ENCODE data around the gene SHOC1.
"Not testable (repeated sequence)": the region's sequence is repeated elsewhere in the genome, so short reads cannot be mapped to it uniquely, and the experiment has no call there.

The SHOC1 gene

DNA sequence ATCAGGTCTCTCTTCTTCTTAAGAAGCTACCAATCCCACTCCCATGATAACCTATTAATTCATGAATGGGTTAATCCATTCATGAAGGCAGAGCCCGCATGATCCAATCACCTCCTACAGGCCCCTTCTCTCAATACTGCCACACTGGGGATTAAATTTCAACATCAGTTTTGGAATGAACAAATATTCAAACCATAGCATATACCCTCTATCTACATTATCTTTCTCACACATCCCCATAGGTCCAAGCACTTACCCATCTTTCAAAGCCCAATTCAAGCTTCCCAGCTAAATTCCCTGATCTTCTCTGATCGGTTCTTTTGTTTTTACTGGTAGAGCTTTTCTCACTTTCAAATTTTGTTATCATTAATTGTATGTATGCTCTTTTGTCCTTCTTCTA is 10.5 kb upstream of the SHOC1 start:
- no peak for DNase-seq (ENCODE audit: low spot score)

DNA sequence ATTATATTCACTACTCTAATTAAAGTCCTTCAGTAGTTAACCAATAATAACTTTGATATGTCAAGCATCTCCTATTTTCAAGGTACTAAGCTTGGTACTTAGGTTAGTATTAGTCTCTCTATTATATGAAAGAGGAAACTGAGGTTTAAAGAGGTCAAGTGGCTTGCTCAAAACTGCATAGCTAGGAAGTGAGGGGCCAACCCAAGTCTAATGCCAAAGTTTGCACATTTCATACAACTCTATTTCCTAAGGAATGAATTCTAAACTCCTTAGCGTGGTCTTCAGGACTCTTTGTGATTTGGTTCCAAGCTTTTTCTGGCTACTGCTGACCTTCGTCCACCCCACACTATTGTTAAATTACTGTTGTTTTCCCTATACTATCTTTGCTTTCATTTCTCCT is 9.9 kb upstream of the SHOC1 start:
- no peak for DNase-seq (ENCODE audit: low spot score)

GRCh38 chr9:111803924-111804323 is 9.2 kb upstream of the SHOC1 start:
- DNase-seq (ENCODE audit: low spot score) = no peak

- no peak for DNase-seq (ENCODE audit: low spot score)
These were observed 5.3 kb upstream of the SHOC1 start for GRCh38 chr9:111799915-111800526.

DNA sequence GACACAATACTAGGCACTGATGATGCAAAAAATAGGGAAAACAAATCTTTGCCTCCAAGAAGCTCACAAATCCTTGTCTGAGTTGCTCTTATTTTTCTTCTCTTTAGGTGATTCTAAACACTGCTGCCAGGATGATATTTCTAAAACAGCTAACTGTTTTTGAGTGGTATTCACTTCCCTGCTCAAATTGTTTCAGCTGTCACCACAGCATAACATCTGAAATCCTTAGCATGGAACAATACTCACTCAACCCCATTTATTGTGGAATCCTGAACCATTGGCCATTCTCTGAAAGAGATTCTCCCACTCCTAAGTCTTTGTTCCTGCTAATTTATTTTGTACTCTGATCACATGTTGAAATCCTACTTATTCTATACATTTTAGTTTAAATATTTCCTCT is 4.8 kb upstream of the SHOC1 start:
- no peak for DNase-seq (ENCODE audit: low spot score)

- no peak for DNase-seq (ENCODE audit: low spot score)
These were observed 4.0 kb upstream of the SHOC1 start for GRCh38 chr9:111798786-111799185.

- DNase-seq (ENCODE audit: low spot score) = no peak
These were observed 761 bp upstream of the SHOC1 start for GRCh38 chr9:111795557-111795839.

DNA sequence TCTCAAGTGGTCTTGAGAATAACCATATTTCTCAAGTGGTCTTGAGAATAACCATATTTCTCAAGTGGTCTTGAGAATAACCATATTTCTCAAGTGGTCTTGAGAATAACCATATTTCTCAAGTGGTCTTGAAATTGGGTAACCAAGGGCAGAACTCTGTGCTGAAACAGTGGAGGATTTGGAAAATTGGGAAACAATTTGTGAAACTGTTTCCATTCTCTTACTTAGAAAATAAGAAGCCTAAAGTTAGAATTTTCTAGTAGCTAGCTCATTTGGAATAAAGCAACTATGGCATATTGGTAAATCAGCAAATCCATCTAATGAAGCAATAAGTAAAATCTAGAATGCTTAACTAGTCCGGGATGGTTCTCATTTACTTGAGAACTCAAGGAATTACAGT is 2.9 kb downstream of the SHOC1 start:
- not testable (repeated sequence) for DNase-seq (ENCODE audit: low spot score)

DNA sequence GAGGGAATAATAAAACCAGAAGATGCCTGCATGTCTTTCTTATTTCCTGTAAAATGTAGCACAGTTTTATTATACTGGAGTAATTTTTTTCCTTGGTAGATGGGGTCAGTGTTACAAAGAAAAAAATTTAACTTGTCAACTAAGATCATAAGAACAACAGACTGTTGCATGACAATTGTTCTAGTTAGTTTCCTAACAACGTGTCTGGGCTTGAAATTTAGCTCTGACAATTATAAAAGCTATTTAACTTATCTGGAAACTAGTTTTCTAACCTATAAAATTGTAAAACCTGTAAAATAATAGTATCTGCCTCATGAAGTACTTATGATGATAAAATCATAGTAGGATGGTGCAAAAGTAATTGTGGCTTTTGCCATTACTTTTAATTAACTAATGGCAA is 4.9 kb downstream of the SHOC1 start:
- no peak for DNase-seq (ENCODE audit: low spot score)

DNA sequence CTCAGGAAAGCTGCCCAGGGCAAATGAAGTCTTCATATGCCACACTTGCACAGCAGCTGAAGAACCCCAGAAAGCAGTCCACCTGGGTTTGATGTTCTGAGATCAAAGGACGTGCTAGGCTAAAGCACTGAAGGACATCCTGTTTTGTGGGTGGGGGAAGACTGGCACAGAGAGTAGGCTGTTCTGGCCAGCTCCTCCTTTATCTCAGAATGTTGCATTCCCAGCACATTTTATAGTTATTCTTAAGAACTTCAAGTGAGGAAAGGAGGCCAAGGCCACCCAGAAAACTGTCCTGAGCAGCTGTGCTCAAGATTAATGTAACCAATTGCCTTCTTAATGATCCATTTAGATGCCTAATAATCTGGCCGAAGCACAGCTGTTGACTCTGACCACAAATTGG is 10.9 kb downstream of the SHOC1 start:
- DNase-seq (ENCODE audit: low spot score) = no peak

GRCh38 chr9:111783424-111783823 is 11.3 kb downstream of the SHOC1 start:
- DNase-seq (ENCODE audit: low spot score) = no peak

DNA sequence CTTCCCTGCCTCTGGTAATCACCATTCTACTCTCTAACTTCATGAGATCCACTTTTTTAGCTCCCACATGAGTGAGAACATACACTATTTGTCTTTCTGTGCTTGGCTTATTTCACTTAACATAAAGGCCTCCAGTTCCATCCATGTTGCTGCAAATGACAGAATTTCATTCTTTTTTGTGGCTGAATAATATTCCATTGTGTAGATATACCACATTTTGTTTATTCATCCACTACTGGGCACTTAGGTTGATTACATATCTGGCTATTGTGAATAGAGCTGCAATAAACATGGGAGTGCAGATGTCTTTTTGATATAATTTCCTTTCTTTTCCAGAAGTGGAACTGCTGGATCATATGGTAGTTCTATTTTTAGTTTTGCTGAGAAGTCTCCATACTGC is 28.7 kb downstream of the SHOC1 start:
- DNase-seq (ENCODE audit: low spot score) = no peak

- no peak for DNase-seq (ENCODE audit: low spot score)
These were observed 32.2 kb downstream of the SHOC1 start for GRCh38 chr9:111762556-111762955.

GRCh38 chr9:111759762-111760639 is 34.7 kb downstream of the SHOC1 start:
- peak; percentile 81 for DNase-seq (ENCODE audit: low spot score)

- DNase-seq (ENCODE audit: low spot score) = no peak
These were observed 39.9 kb downstream of the SHOC1 start for GRCh38 chr9:111754800-111755199.

DNA sequence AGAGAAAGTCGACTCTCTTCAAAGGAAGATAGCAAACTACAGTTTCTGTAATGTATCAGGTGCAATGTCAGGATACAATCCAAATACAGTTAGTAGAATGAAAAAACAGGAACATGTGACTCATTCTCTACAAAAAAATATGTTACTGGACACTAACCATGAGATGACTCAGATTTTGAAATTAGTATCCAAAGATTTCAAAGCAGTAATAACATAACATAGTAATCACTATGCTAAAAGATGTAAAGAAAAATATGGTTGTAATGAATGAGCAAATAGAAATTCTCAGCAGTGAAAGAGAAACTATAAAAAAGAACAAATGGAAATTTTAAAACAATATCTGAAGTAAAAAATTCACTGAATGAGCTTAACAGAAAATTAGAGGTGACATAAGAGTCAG is 42.3 kb downstream of the SHOC1 start:
- no peak for DNase-seq (ENCODE audit: low spot score)
